OCI-LY3 (cell line): ENCODE results near the gene NPLOC4.
"Not testable (repeated sequence)": the region's sequence is repeated elsewhere in the genome, so short reads cannot be mapped to it uniquely, and the experiment has no call there.

Source experiments
- H2AFZ ChIP-seq: fragments of 200-600, 300-600 bp; shearing (Covaris generic); 2 replicates; pipeline ENCODE4 v1.6.0; 2014; ENCODE audit warnings: antibody characterized with exemption, low read depth, low read length
- H3K27ac ChIP-seq: fragments of 200-600, 300-600 bp; sonication (generic); 2 replicates; pipeline ENCODE4 v1.5.1; 2014; ENCODE audit warnings: mild to moderate bottlenecking, low read length, moderate library complexity, mixed read lengths
- H3K27me3 ChIP-seq: fragments of 200-600, 300-600 bp; sonication (generic); 2 replicates; pipeline ENCODE4 v1.6.1; 2014; ENCODE audit warnings: low read depth, low read length, mixed read lengths
- H3K36me3 ChIP-seq: fragments of 200-600, 300-600 bp; sonication (generic); replicated peaks from 2 replicates; pipeline ENCODE3; 2014; ENCODE audit warnings: low read depth, low read length, mixed read lengths
- H3K4me1 ChIP-seq: fragments of 300-600, 200-600 bp; sonication (generic); 2 replicates; pipeline ENCODE4 v1.6.1; 2014; ENCODE audit warnings: low read length, mixed read lengths
- H3K4me2 ChIP-seq: fragments of 200-600, 300-600 bp; sonication (generic); 2 replicates; pipeline ENCODE4 v1.6.1; 2014; ENCODE audit warnings: low read length, mixed read lengths
- H3K4me3 ChIP-seq: fragments of 300-600, 200-600 bp; sonication (generic); 2 replicates; pipeline ENCODE4 v1.5.1; 2014; ENCODE audit warnings: antibody characterized with exemption, mild to moderate bottlenecking, low read length, moderate library complexity
- H3K79me2 ChIP-seq: fragments of 300-600, 200-600 bp; shearing (Covaris generic); 2 replicates; pipeline ENCODE4 v1.6.1; 2014; ENCODE audit warnings: mild to moderate bottlenecking, low read length, mixed read lengths
- H3K9ac ChIP-seq: fragments of 300-600, 200-600 bp; shearing (Covaris generic); 2 replicates; pipeline ENCODE4 v1.6.0; 2014; ENCODE audit warnings: mild to moderate bottlenecking, low read length, moderate library complexity
- H3K9me3 ChIP-seq: fragments of 200-600, 300-600 bp; shearing (Covaris generic); 2 replicates; pipeline ENCODE4 v1.6.1; 2014; ENCODE audit warnings: low read length, mixed read lengths; ENCODE audit not compliant: insufficient read depth
- H4K20me1 ChIP-seq: fragments of 200-600, 300-600 bp; sonication (generic); 2 replicates; pipeline ENCODE4 v1.6.1; 2016; ENCODE audit warnings: low read length, mixed read lengths; ENCODE audit not compliant: insufficient read depth
- CTCF ChIP-seq: fragments of 200-600, 300-600 bp; sonication (generic); IDR thresholded peaks from 2 replicates; pipeline ENCODE4 v1.5.1; 2014; ENCODE audit warnings: antibody characterized with exemption, low read length, low read depth
- EZH2phosphoT487 ChIP-seq: fragments of 200-600 bp; shearing (Covaris generic); IDR thresholded peaks from 2 replicates; pipeline ENCODE4 v1.6.1; 2018; ENCODE audit warnings: antibody characterized with exemption, mixed run types, low read depth

The NPLOC4 gene

GRCh38 chr17:81532490-81533287, 104.2 kb downstream of the NPLOC4 start:
- no peaks in the 10 kb centered on the region for H3K79me2 ChIP-seq
- no peak overlapping the region for H3K9ac ChIP-seq
- no peak overlapping the region for H3K4me2 ChIP-seq
- no peak overlapping the region for H3K27ac ChIP-seq
- TF ChIP-seq EZH2phosphoT487 (no peak), CTCF (no peak)
- H2AFZ ChIP-seq, result no peak overlapping the region
- no peaks in the 10 kb centered on the region for H4K20me1 ChIP-seq
- no peak overlapping the region for H3K4me3 ChIP-seq
- H3K4me1 ChIP-seq, result no peaks in the 10 kb centered on the region
- H3K9me3 ChIP-seq, result no peaks in the 10 kb centered on the region
- H3K36me3 ChIP-seq, result no peaks in the 10 kb centered on the region
- H3K27me3 ChIP-seq, result no peaks in the 10 kb centered on the region

GRCh38 chr17:81531998-81532404, 104.9 kb downstream of the NPLOC4 start:
- not testable (repeated sequence) for H3K79me2 ChIP-seq, H3K4me2 ChIP-seq

GRCh38 chr17:81531013-81531412, 105.9 kb downstream of the NPLOC4 start:
- H3K9me3 ChIP-seq, H3K4me2 ChIP-seq, H4K20me1 ChIP-seq, H2AFZ ChIP-seq, H3K9ac ChIP-seq, H3K27me3 ChIP-seq, H3K79me2 ChIP-seq, H3K4me3 ChIP-seq, H3K4me1 ChIP-seq, H3K27ac ChIP-seq, H3K36me3 ChIP-seq: not testable (repeated sequence)

More at GRCh38 chr17:81531998-81532404, 104.9 kb downstream of the NPLOC4 start:
- H4K20me1 ChIP-seq, H3K36me3 ChIP-seq, H3K27ac ChIP-seq, H3K4me3 ChIP-seq, H3K4me1 ChIP-seq, H3K9ac ChIP-seq, H2AFZ ChIP-seq, H3K9me3 ChIP-seq, H3K27me3 ChIP-seq: not testable (repeated sequence)

GRCh38 chr17:81529437-81529803, 107.5 kb downstream of the NPLOC4 start:
- Histone ChIP-seq H3K4me2 (no peak overlapping the region), H3K9ac (no peak overlapping the region), H3K36me3 (no peaks in the 10 kb centered on the region), H3K27me3 (no peaks in the 10 kb centered on the region), H2AFZ (no peak overlapping the region), H4K20me1 (no peaks in the 10 kb centered on the region), H3K4me3 (no peak overlapping the region), H3K27ac (no peak overlapping the region), H3K79me2 (no peaks in the 10 kb centered on the region), H3K4me1 (no peaks in the 10 kb centered on the region), H3K9me3 (no peaks in the 10 kb centered on the region)
- TF ChIP-seq CTCF (no peak), EZH2phosphoT487 (no peak)

- H3K4me1 ChIP-seq, result no peaks in the 10 kb centered on the region
- H3K79me2 ChIP-seq, result no peaks in the 10 kb centered on the region
- H3K4me2 ChIP-seq, result no peak overlapping the region
- no peaks in the 10 kb centered on the region for H3K9me3 ChIP-seq
- no peak overlapping the region for H2AFZ ChIP-seq
- H3K27ac ChIP-seq, result no peak overlapping the region
- TF ChIP-seq CTCF (no peak), EZH2phosphoT487 (no peak)
- no peaks in the 10 kb centered on the region for H3K27me3 ChIP-seq
- no peaks in the 10 kb centered on the region for H3K36me3 ChIP-seq
- H3K9ac ChIP-seq, result no peak overlapping the region
- no peak overlapping the region for H3K4me3 ChIP-seq
- no peaks in the 10 kb centered on the region for H4K20me1 ChIP-seq
Observed at GRCh38 chr17:81528651-81529436, 108.1 kb downstream of the NPLOC4 start.
